HepG2 (cell line): ENCODE data around the gene CACNA1D. TPM values are rescaled to one million over a fixed set of nuclear protein-coding genes. Genes with fewer than 3 reads are reported as not detected.

Experiments used
- ATAC-seq: fragments of 200-7000 bp; cut with Tn5 transposase; 3 replicates; pipeline ENCODE4 v1.9.1; 2020; ENCODE audit warnings: mild to moderate bottlenecking, moderate library complexity
- BruUV-seq: library from RNA; stranded (reverse); fragments of 400-500 nt; replicated peaks from 2 replicates; lab custom pipeline; 2021; lab: Mats Ljungman, UMichigan
- CTCF ChIA-PET: fragments of 300-600 bp; formaldehyde crosslinking; extraction: SDS; loops from one replicate; lab custom pipeline; 2021; ENCODE audit warnings: low total read pairs, inconsistent platforms, low intra/inter-chr PET ratio; lab: Yijun Ruan, JAX
- POLR2A ChIA-PET: fragments of 350-600 bp; sonication (Branson Sonifier 250); formaldehyde crosslinking; loops from one replicate; lab custom pipeline; 2020; ENCODE audit warnings: antibody characterized with exemption, inconsistent platforms; lab: Yijun Ruan, JAX
- DNase-seq: peaks from one replicate; pipeline ENCODE4 v3.0.0-alpha.2; 2015; ENCODE audit warnings: low spot score
- FAIRE-seq: peaks from 3 replicates; lab custom pipeline; 2011; peaks lifted over from hg19 to GRCh38; lab: Jason Lieb, UNC
- H2AFZ ChIP-seq: one replicate; pipeline ENCODE4 v1.6.1; 2011; ENCODE audit warnings: low read length, inconsistent platforms
- H3K27ac ChIP-seq: fragments of 300-600 bp; 3 replicates; pipeline ENCODE4 v1.8.0; 2011; ENCODE audit warnings: mixed run types, mild to moderate bottlenecking, mixed read lengths, low read length, inconsistent platforms; ENCODE audit not compliant: insufficient read depth; ENCODE audit errors: extremely low read length
- H3K27me3 ChIP-seq, 2 experiments: fragments of 200-600 bp in 1 of 2; 2 replicates in 1 of 2; 3 replicates in 1 of 2; pipeline versions ENCODE4 v1.6.0 to v1.8.0; 2011; ENCODE audit warnings: low read length in 2 of 2, mild to moderate bottlenecking in 2 of 2, moderate library complexity in 2 of 2, inconsistent platforms in 1 of 2; ENCODE audit not compliant: insufficient read depth in 2 of 2, control insufficient read depth in 1 of 2
- H3K36me3 ChIP-seq, 2 experiments: fragments of 200-600 bp in 1 of 2; replicated peaks in 1 of 2; 2 replicates in 1 of 2; 3 replicates in 1 of 2; pipeline versions ENCODE4 v1.5.1 to v1.8.0; 2011; ENCODE audit warnings: low read length in 2 of 2, inconsistent platforms in 1 of 2; ENCODE audit not compliant: insufficient read depth in 2 of 2, control insufficient read depth in 1 of 2
- H3K4me1 ChIP-seq: 2 replicates; pipeline ENCODE4 v1.5.1; 2012; ENCODE audit warnings: low read length, inconsistent platforms; ENCODE audit not compliant: insufficient read depth
- H3K4me2 ChIP-seq: 2 replicates; pipeline ENCODE4 v1.6.0; 2011; ENCODE audit warnings: low read depth, low read length, inconsistent platforms
- H3K4me3 ChIP-seq, 3 experiments: fragments of 200-600 bp in 1 of 3; sonication (generic), shearing (Covaris generic) in 1 of 3; replicated peaks in 1 of 3; 2 replicates each; pipeline ENCODE4 v1.5.1; 2011 to 2016; ENCODE audit warnings: low read length in 3 of 3, inconsistent platforms in 2 of 3, low read depth in 2 of 3, mild to moderate bottlenecking in 2 of 3, control low read depth in 1 of 3, mixed read lengths in 1 of 3; ENCODE audit not compliant: insufficient read depth in 1 of 3
- H3K79me2 ChIP-seq: one replicate; pipeline ENCODE4 v1.6.1; 2011; ENCODE audit warnings: low read length, inconsistent platforms; ENCODE audit not compliant: insufficient read depth
- H3K9ac ChIP-seq: 2 replicates; pipeline ENCODE4 v1.6.0; 2011; ENCODE audit warnings: mild to moderate bottlenecking, low read depth, low read length, inconsistent platforms; ENCODE audit not compliant: insufficient read depth
- H3K9me3 ChIP-seq: 2 replicates; pipeline ENCODE4 v1.5.1; 2012; ENCODE audit warnings: mild to moderate bottlenecking, low read length
- H4K20me1 ChIP-seq: 2 replicates; pipeline ENCODE4 v1.6.0; 2011; ENCODE audit warnings: inconsistent platforms, mild to moderate bottlenecking, low read length, moderate library complexity; ENCODE audit not compliant: insufficient read depth
- AHR ChIP-seq: IDR thresholded peaks from 2 replicates; pipeline ENCODE4 v1.6.1; 2018; ENCODE audit warnings: missing genetic modification reagents, missing compliant biosample characterization
- ATF3 ChIP-seq: sonication (generic); formaldehyde crosslinking; IDR thresholded peaks from 2 replicates; pipeline ENCODE4 v1.4.0; 2020; ENCODE audit warnings: missing genetic modification reagents
- CREB1 ChIP-seq, 2 experiments: fragments of 450-650 bp in 1 of 2; IDR thresholded peaks; 2 replicates each; pipeline ENCODE4 v1.6.1; 2016 to 2017; ENCODE audit warnings: control low read depth in 1 of 2, mild to moderate bottlenecking in 1 of 2, missing compliant biosample characterization in 1 of 2, missing genetic modification characterization in 1 of 2
- IKZF4 ChIP-seq: sonication (generic); formaldehyde crosslinking; IDR thresholded peaks from 2 replicates; pipeline ENCODE4 v1.5.1; 2020; ENCODE audit warnings: borderline replicate concordance, mild to moderate bottlenecking, low read depth, missing genetic modification reagents; ENCODE audit errors: not compliant biosample characterization
- PLRG1 ChIP-seq: fragments of 450-650 bp; conservative IDR thresholded peaks from 2 replicates; pipeline ENCODE4 v1.6.1; 2016
- PLSCR1 ChIP-seq: sonication (generic); formaldehyde crosslinking; IDR thresholded peaks from 2 replicates; pipeline ENCODE4 v1.5.0; 2020; ENCODE audit warnings: missing genetic modification reagents, mild to moderate bottlenecking, borderline replicate concordance
- POLR2G ChIP-seq: fragments of 200-400 bp; formaldehyde crosslinking; IDR thresholded peaks from 2 replicates; pipeline ENCODE4 v1.6.1; 2018; ENCODE audit warnings: mild to moderate bottlenecking, low read depth, low read length, moderate library complexity
- REXO4 ChIP-seq: sonication (generic); formaldehyde crosslinking; IDR thresholded peaks from 2 replicates; pipeline ENCODE4 v1.8.0; 2022; ENCODE audit warnings: missing genetic modification reagents, mild to moderate bottlenecking, borderline replicate concordance
- RFXAP ChIP-seq: sonication (generic); formaldehyde crosslinking; IDR thresholded peaks from 2 replicates; pipeline ENCODE4 v1.4.0; 2020; ENCODE audit warnings: missing genetic modification reagents, borderline replicate concordance
- TCF7L2 ChIP-seq: IDR thresholded peaks from 2 replicates; pipeline ENCODE4 v1.6.1; 2011; ENCODE audit warnings: mild to moderate bottlenecking, low read depth, low read length, moderate library complexity
- YEATS4 ChIP-seq: sonication (generic); formaldehyde crosslinking; IDR thresholded peaks from 2 replicates; pipeline ENCODE4 v1.4.0; 2020; ENCODE audit warnings: missing genetic modification reagents, borderline replicate concordance
- ZKSCAN1 ChIP-seq: fragments of 150-350 bp; IDR thresholded peaks from 2 replicates; pipeline ENCODE4 v1.6.1; 2014; ENCODE audit warnings: low read length
- ZKSCAN5 ChIP-seq: sonication (generic); formaldehyde crosslinking; IDR thresholded peaks from 2 replicates; pipeline ENCODE4 v1.5.1; 2020; ENCODE audit warnings: mild to moderate bottlenecking, missing genetic modification reagents
- ZNF468 ChIP-seq: sonication (generic); formaldehyde crosslinking; IDR thresholded peaks from 2 replicates; pipeline ENCODE4 v1.8.0; 2022; ENCODE audit warnings: mild to moderate bottlenecking, moderate library complexity, missing genetic modification reagents
- ZNF510 ChIP-seq: sonication (generic); formaldehyde crosslinking; IDR thresholded peaks from 2 replicates; pipeline ENCODE4 v1.4.0; 2020; ENCODE audit warnings: low read depth, mild to moderate bottlenecking, missing genetic modification reagents
- ZNF563 ChIP-seq: sonication (generic); formaldehyde crosslinking; IDR thresholded peaks from 2 replicates; pipeline ENCODE4 v1.8.0; 2022; ENCODE audit warnings: mild to moderate bottlenecking, moderate library complexity, missing genetic modification reagents
- ZNF644 ChIP-seq: IDR thresholded peaks from 2 replicates; pipeline ENCODE4 v1.6.1; 2016; ENCODE audit warnings: low read depth
- ZNF737 ChIP-seq: sonication (generic); formaldehyde crosslinking; IDR thresholded peaks from 2 replicates; pipeline ENCODE4 v1.5.0; 2020; ENCODE audit warnings: missing genetic modification reagents, mild to moderate bottlenecking, borderline replicate concordance
- ZSCAN30 ChIP-seq: sonication (generic); formaldehyde crosslinking; IDR thresholded peaks from 2 replicates; pipeline ENCODE4 v1.5.0; 2020; ENCODE audit warnings: mild to moderate bottlenecking, missing genetic modification reagents
- WGBS: methylation state at CpG from one replicate; pipeline ENCODE4 v1.1.6; 2017; ENCODE audit warnings: low lambda C conversion rate; 5-methylcytosine and 5-hydroxymethylcytosine counted together
- in situ Hi-C: cut with HindIII; loops from 2 replicates; pipeline ENCODE4 v1.10.0; 2017; ENCODE audit warnings: low pct_unique_long_range_greater_than_20kb; ENCODE audit not compliant: extremely low pct_ligation_motif_present
- intact Hi-C: fragments of 100-400 bp; cut with micrococcal nuclease; formaldehyde crosslinking; loops from one replicate; pipeline ENCODE4 v1.10.0; 2022; ENCODE audit not compliant: unreplicated experiment
- polyA plus RNA-seq, 8 experiments: library from polyadenylated mRNA; depleted of rRNA in 3 of 8; stranded (reverse) in 7 of 8; unstranded in 1 of 8; fragments of >200 nt; fragmentation: Illumina TruSeq in 4 of 8; extraction: Trizol in 4 of 8; gene quantifications; 2 replicates each; pipeline versions ENCODE4 v1.2.1 to v1.2.3, GENCODE V29; 2011 to 2016; ENCODE audit warnings: low read depth in 4 of 8, missing spikeins in 1 of 8, mixed read lengths in 1 of 8; ENCODE audit not compliant: insufficient read depth in 1 of 8
- total RNA-seq, 5 experiments: library from RNA; depleted of rRNA; stranded (reverse); fragments of >200 nt; fragmentation: Illumina TruSeq; extraction: Trizol; gene quantifications; 2 replicates each; pipeline ENCODE4 v1.2.3, GENCODE V29; 2016; ENCODE audit warnings: low read depth in 1 of 5
- TF ChIP-seq, protein P1 (sequence below): sonication (generic); formaldehyde crosslinking; IDR thresholded peaks from 2 replicates; pipeline ENCODE4 v1.8.0; 2022; ENCODE audit warnings: missing genetic modification reagents, mild to moderate bottlenecking, moderate library complexity, borderline replicate concordance

The CACNA1D gene
- total and polyA plus RNA-seq, 2 of the 13 experiments (the other 11 are each of a cell fraction or from before 2014, with no cell fraction given): 0.26 to 0.38 TPM

DNA sequence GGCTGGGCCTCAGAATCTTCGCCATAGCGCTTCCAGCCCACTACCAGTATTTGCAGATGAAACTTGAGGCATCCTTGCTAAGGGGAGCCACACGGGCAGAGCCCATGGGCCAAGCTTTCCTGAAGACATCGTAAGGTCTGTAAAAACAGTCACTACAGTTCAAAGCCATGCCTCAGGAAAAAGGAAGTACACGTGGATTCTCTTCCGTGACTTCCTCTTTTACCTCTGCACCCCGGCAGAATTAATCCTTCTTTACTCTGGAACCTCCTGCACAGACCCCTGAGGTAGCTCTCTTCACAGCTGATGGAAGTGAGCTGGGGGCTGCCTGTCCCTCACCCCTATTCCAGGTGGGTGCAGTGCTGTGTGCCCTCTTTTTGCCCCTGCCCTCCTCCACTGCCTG, 222.6 kb downstream of the CACNA1D start:
- POLR2A ChIA-PET: no interaction called here
- FAIRE-seq: no peak

DNA sequence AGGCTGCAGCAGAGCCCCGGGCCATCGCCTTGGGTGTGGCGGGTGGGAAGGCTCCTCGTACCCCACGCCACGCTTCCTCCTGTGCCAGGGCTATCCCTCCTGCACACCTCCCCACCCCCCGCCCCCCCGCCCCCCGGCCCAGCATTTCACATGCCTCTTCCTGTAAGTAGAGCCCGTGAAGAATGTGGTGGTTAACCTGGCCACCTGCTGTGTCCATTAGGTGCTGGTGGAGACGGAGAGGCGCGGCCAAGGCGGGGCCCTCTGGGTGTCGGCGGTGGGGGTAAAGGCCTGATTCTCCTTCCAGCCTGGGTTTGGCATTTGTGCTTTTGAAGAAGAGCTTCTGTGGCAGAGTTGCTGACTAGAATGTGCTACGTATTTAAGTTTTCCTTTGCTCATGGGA, 224.1 kb downstream of the CACNA1D start:
- no peak for FAIRE-seq
- intact Hi-C loops (no loop called here), in situ Hi-C loops (loop anchor here (10.0 kb wide), 1 partner anchor 344 kb away; no protein-coding TSS in a partner anchor)
- no peak overlapping the region for H3K27ac ChIP-seq
- WGBS: 71% methylated on average over 16 of the region's 17 CpGs
- H3K4me2 ChIP-seq: no peak overlapping the region
- H3K9ac ChIP-seq: no peak overlapping the region
- H2AFZ ChIP-seq: no peak overlapping the region
- no peaks in the 10 kb centered on the region for H3K79me2 ChIP-seq
- POLR2A ChIA-PET: no interaction called here
- ATAC-seq: no peak
- no peaks in the 10 kb centered on the region for H3K4me1 ChIP-seq
- DNase-seq: no peak
- H3K4me3 ChIP-seq: no peak overlapping the region
- BruUV-seq: no TSS peak
- CTCF ChIA-PET: no interaction called here
- H3K9me3 ChIP-seq: no peaks in the 10 kb centered on the region
- H4K20me1 ChIP-seq: no peaks in the 10 kb centered on the region
- H3K27me3 ChIP-seq: no peaks in the 10 kb centered on the region
- no peaks in the 10 kb centered on the region for H3K36me3 ChIP-seq
- TF ChIP-seq ZKSCAN5 (CRISPR knock-in tag) (no peak), PLSCR1 (CRISPR knock-in tag) (no peak), ZNF644 (CRISPR knock-in tag) (no peak), PLRG1 (no peak), CREB1 (IDR thresholded peaks at IDR 0.05) (no peak), CREB1 (CRISPR knock-in tag; IDR thresholded peaks at IDR 0.05) (no peak), RFXAP (CRISPR knock-in tag) (no peak), ATF3 (CRISPR knock-in tag) (no peak), YEATS4 (no peak), ZNF563 (no peak), ZNF737 (no peak), AHR (CRISPR knock-in tag) (no peak)

More for the DNA sequence above, 222.6 kb downstream of the CACNA1D start:
- intact Hi-C loops: no loop called here
- in situ Hi-C loops: loop anchor here (10.0 kb wide), 1 partner anchor 342 kb away; no protein-coding TSS in a partner anchor
- Histone ChIP-seq H3K27me3 (no peaks in the 10 kb centered on the region), H2AFZ (no peak overlapping the region), H3K79me2 (no peaks in the 10 kb centered on the region), H3K4me1 (no peaks in the 10 kb centered on the region), H3K36me3 (no peaks in the 10 kb centered on the region), H3K27ac (no peak overlapping the region), H3K9me3 (no peaks in the 10 kb centered on the region), H3K9ac (no peak overlapping the region), H3K4me3 (no peak overlapping the region), H4K20me1 (no peaks in the 10 kb centered on the region), H3K4me2 (no peak overlapping the region)
- CTCF ChIA-PET: no interaction called here
- DNase-seq: no peak
- TF ChIP-seq ZKSCAN1: no peak
- TF ChIP-seq REXO4: no peak
- TF ChIP-seq ZNF468 (CRISPR knock-in tag): no peak
- TF ChIP-seq POLR2G: no peak
- no peak for TF ChIP-seq ZSCAN30 (CRISPR knock-in tag)
- TF ChIP-seq TCF7L2: no peak
- TF ChIP-seq ZNF510 (CRISPR knock-in tag): no peak
- TF ChIP-seq IKZF4: no peak
- TF ChIP-seq, protein P1, sequence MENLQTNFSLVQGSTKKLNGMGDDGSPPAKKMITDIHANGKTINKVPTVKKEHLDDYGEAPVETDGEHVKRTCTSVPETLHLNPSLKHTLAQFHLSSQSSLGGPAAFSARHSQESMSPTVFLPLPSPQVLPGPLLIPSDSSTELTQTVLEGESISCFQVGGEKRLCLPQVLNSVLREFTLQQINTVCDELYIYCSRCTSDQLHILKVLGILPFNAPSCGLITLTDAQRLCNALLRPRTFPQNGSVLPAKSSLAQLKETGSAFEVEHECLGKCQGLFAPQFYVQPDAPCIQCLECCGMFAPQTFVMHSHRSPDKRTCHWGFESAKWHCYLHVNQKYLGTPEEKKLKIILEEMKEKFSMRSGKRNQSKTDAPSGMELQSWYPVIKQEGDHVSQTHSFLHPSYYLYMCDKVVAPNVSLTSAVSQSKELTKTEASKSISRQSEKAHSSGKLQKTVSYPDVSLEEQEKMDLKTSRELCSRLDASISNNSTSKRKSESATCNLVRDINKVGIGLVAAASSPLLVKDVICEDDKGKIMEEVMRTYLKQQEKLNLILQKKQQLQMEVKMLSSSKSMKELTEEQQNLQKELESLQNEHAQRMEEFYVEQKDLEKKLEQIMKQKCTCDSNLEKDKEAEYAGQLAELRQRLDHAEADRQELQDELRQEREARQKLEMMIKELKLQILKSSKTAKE (CRISPR knock-in tag): no peak
- BruUV-seq: no TSS peak
- ATAC-seq: no peak
- WGBS: 76% methylated on average over 6 of the region's 7 CpGs
